Sigmoid colon (tissue), 7 donors: Measurements from ENCODE around the gene LCORL. TPM values are rescaled to one million over a fixed set of nuclear protein-coding genes. Genes with fewer than 3 reads are reported as not detected.

Source experiments
- DNase-seq: peaks from one replicate; pipeline ENCODE4 v3.0.0-alpha.2; 2019
- H3K27ac ChIP-seq, 4 donors: fragments of 200-600 bp; sonication (generic); one replicate each; pipeline ENCODE4 v1.5.1; 2016 to 2019; ENCODE audit warnings: mild to moderate bottlenecking in 1 of 4
- H3K27me3 ChIP-seq, 3 donors: fragments of 200-600 bp; sonication (generic); one replicate each; pipeline ENCODE4 v1.5.1; 2019; ENCODE audit warnings: mild to moderate bottlenecking in 1 of 3
- H3K36me3 ChIP-seq, 4 donors: fragments of 200-600 bp; sonication (generic); one replicate each; pipeline ENCODE4 v1.5.1; 2016 to 2019
- H3K4me1 ChIP-seq, 4 donors: fragments of 200-600 bp; sonication (generic); one replicate each; pipeline ENCODE4 v1.5.1; 2017 to 2019
- H3K4me3 ChIP-seq, 4 donors: fragments of 200-600 bp; sonication (generic); one replicate each; pipeline ENCODE4 v1.5.1; 2017 to 2019; ENCODE audit warnings: mild to moderate bottlenecking in 2 of 4, moderate library complexity in 1 of 4
- H3K9me3 ChIP-seq, 4 donors: fragments of 200-600 bp in 3 of 4; sonication (generic) in 3 of 4; one replicate each; pipeline versions ENCODE4 v1.5.1 to v1.6.1; 2013 to 2019
- CTCF ChIP-seq, 4 experiments: fragments of 450-650 bp in 3 of 4; fragments of 200-600 bp in 1 of 4; IDR thresholded peaks; one replicate each; pipeline ENCODE4 v1.5.1; 2016 to 2019; ENCODE audit warnings: antibody characterized with exemption in 4 of 4, mild to moderate bottlenecking in 3 of 4, moderate library complexity in 2 of 4
- EP300 ChIP-seq, 4 donors: sonication (generic); formaldehyde crosslinking; IDR thresholded peaks; one replicate each; pipeline ENCODE4 v1.6.1; 2017; ENCODE audit warnings: antibody characterized with exemption in 4 of 4
- POLR2A ChIP-seq, 2 donors: fragments of 450-650 bp; IDR thresholded peaks; one replicate each; pipeline ENCODE4 v1.6.1; 2016; ENCODE audit warnings: antibody characterized with exemption in 2 of 2, mild to moderate bottlenecking in 2 of 2, moderate library complexity in 2 of 2
- POLR2AphosphoS5 ChIP-seq, 4 donors: sonication (generic); formaldehyde crosslinking; IDR thresholded peaks; one replicate each; pipeline ENCODE4 v1.6.1; 2017; ENCODE audit warnings: antibody characterized with exemption in 4 of 4
- WGBS, 2 donors: extraction: QIAGEN DNeasy Blood & Tissue Kit; methylation state at CpG; one replicate each; pipeline ENCODE4 v1.1.7; 2013; 5-methylcytosine and 5-hydroxymethylcytosine counted together
- intact Hi-C: fragments of 100-400 bp; cut with DNase I; formaldehyde crosslinking; loops from one replicate; pipeline ENCODE4 v1.15.1; 2023
- polyA plus RNA-seq, 3 donors: library from polyadenylated mRNA; stranded (reverse); fragments of 200-250 nt; gene quantifications; one replicate each; pipeline ENCODE4 v1.2.3, GENCODE V29; 2013
- total RNA-seq, 4 donors: library from RNA; depleted of rRNA; stranded (reverse); fragments of >200 nt; gene quantifications; one replicate each; pipeline ENCODE4 v1.1.0, GENCODE V29; 2016
- donor health status: healthy with polysubstance abuse.
- donor health status: Bipolar disorder and iron deficiency.
- donor health status: healthy.

The LCORL gene
- total and polyA plus RNA-seq, 7 donors: 3.2 to 46.0 (median 27.5) TPM

GRCh38 chr4:17956245-17956644 lies 65.3 kb downstream of the LCORL start:
- Histone ChIP-seq H3K4me1 (no peaks in the 10 kb centered on the region), H3K4me3 (no peak overlapping the region), H3K27ac (no peak overlapping the region), H3K27me3 (no peaks in the 10 kb centered on the region), H3K9me3 (no peaks in the 10 kb centered on the region), H3K36me3 (peaks cover 0 to 22% (median 0%) of the 10 kb centered on the region in 4 donors)
- TF ChIP-seq POLR2A (IDR thresholded peaks at IDR 0.05) (no peak), POLR2AphosphoS5 (IDR thresholded peaks at IDR 0.05) (no peak), EP300 (IDR thresholded peaks at IDR 0.05) (no peak), CTCF (IDR thresholded peaks at IDR 0.05) (no peak)
- WGBS, 2 donors: 97 to 98% methylated on average over 4 of the region's 4 CpGs
- no peak for DNase-seq
- intact Hi-C loops: no loop called here

GRCh38 chr4:17945303-17945702 lies 76.3 kb downstream of the LCORL start:
- TF ChIP-seq POLR2A (IDR thresholded peaks at IDR 0.05) (no peak), EP300 (IDR thresholded peaks at IDR 0.05) (no peak), CTCF (IDR thresholded peaks at IDR 0.05) (no peak), POLR2AphosphoS5 (IDR thresholded peaks at IDR 0.05) (no peak)
- H3K27me3 ChIP-seq: no peaks in the 10 kb centered on the region
- H3K4me3 ChIP-seq: no peak overlapping the region
- intact Hi-C loops: no loop called here
- H3K36me3 ChIP-seq: peaks cover 0 to 2% (median 0%) of the 10 kb centered on the region in 4 donors
- no peak overlapping the region for H3K27ac ChIP-seq
- WGBS, 2 donors: 97 to 98% methylated on average over 2 of the region's 2 CpGs
- no peaks in the 10 kb centered on the region for H3K4me1 ChIP-seq
- no peak for DNase-seq
- H3K9me3 ChIP-seq: no peaks in the 10 kb centered on the region

GRCh38 chr4:17941731-17942130 lies 79.8 kb downstream of the LCORL start:
- TF ChIP-seq EP300 (IDR thresholded peaks at IDR 0.05): no peak
- TF ChIP-seq CTCF (IDR thresholded peaks at IDR 0.05): no peak
- TF ChIP-seq POLR2AphosphoS5 (IDR thresholded peaks at IDR 0.05): no peak
- no peak for TF ChIP-seq POLR2A (IDR thresholded peaks at IDR 0.05)
- no peak for DNase-seq
- H3K4me1 ChIP-seq: no peaks in the 10 kb centered on the region
- H3K27me3 ChIP-seq: no peaks in the 10 kb centered on the region
- H3K36me3 ChIP-seq: no peaks in the 10 kb centered on the region
- intact Hi-C loops: no loop called here
- no peak overlapping the region for H3K4me3 ChIP-seq
- no peaks in the 10 kb centered on the region for H3K9me3 ChIP-seq
- H3K27ac ChIP-seq: no peak overlapping the region

DNA sequence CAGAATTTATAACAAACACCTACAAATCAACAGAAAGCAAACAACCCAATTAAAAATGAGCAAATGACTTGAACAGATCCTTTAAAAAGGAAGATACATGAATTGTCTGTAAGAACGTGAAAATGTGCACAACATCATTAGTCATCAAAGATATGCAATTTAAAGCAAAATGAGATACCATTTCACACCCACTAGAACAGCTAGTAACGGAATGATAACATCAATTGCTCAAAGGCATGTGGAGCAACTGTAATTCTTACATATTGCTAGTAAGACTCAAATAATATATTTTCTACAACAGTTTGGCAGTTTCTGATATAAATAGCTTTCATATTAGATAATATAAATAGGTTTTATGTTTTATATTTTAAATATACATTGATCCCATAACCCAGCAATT lies 82.5 kb downstream of the LCORL start:
- no peaks in the 10 kb centered on the region for H3K36me3 ChIP-seq
- H3K4me1 ChIP-seq: no peaks in the 10 kb centered on the region
- 92 to 96% methylated on average over 2 of the region's 2 CpGs for WGBS, 2 donors
- intact Hi-C loops: no loop called here
- no peaks in the 10 kb centered on the region for H3K9me3 ChIP-seq
- no peak overlapping the region for H3K4me3 ChIP-seq
- DNase-seq: no peak
- no peak overlapping the region for H3K27ac ChIP-seq
- no peak for TF ChIP-seq EP300 (IDR thresholded peaks at IDR 0.05)
- no peak for TF ChIP-seq POLR2AphosphoS5 (IDR thresholded peaks at IDR 0.05)
- TF ChIP-seq CTCF (IDR thresholded peaks at IDR 0.05): no peak
- TF ChIP-seq POLR2A (IDR thresholded peaks at IDR 0.05): no peak
- H3K27me3 ChIP-seq: no peaks in the 10 kb centered on the region

GRCh38 chr4:17934286-17934685 lies 87.3 kb downstream of the LCORL start:
- intact Hi-C loops: no loop called here
- no peak for TF ChIP-seq POLR2A (IDR thresholded peaks at IDR 0.05)
- no peak for TF ChIP-seq CTCF (IDR thresholded peaks at IDR 0.05)
- TF ChIP-seq EP300 (IDR thresholded peaks at IDR 0.05): no peak
- TF ChIP-seq POLR2AphosphoS5 (IDR thresholded peaks at IDR 0.05): no peak
- Histone ChIP-seq H3K27me3 (no peaks in the 10 kb centered on the region), H3K4me1 (no peaks in the 10 kb centered on the region), H3K27ac (no peak overlapping the region), H3K9me3 (peaks cover 0 to 4% (median 0%) of the 10 kb centered on the region in 4 donors), H3K4me3 (no peak overlapping the region), H3K36me3 (no peaks in the 10 kb centered on the region)
- DNase-seq: no peak
